ENCODE data around the gene CCSER1.

- TF ChIP-seq CTCF (conservative IDR thresholded peaks at IDR 0.05 in 1 of 2, IDR thresholded peaks at IDR 0.05 in 1 of 2; ENCODE audit: low read depth in 1 of 2, low read length in 2 of 2): no peak
- no peak for TF ChIP-seq EZH2 (IDR thresholded peaks at IDR 0.05; ENCODE audit: low read length, missing control alignments)
Measured at GRCh38 chr4:90760059-90760458, 632.9 kb downstream of the CCSER1 start.

Data from fibroblast of lung (primary cell).